GM19035 (cell line): ENCODE measurements around the gene CCNF.
A peak's percentile ranks its signal among the peaks of the same experiment; 100 is the strongest.
"Not testable (repeated sequence)": the region's sequence is repeated elsewhere in the genome, so short reads cannot be mapped to it uniquely, and the experiment has no call there.

Experiments used
- ATAC-seq: cut with Tn5 transposase; IDR thresholded peaks from one replicate; pipeline ENCODE4 v1.9.1; 2021; ENCODE audit not compliant: unreplicated experiment

CCNF gene

GRCh38 chr16:2427526-2427925 is 1.7 kb upstream of the CCNF start:
- no peak for ATAC-seq

- ATAC-seq = peak; percentile 11
These were observed 1.0 kb upstream of the CCNF start for GRCh38 chr16:2428051-2428783.

GRCh38 chr16:2428784-2429033 is 538 bp upstream of the CCNF start:
- ATAC-seq = no peak

- no peak for ATAC-seq
These were observed 770 bp downstream of the CCNF start for GRCh38 chr16:2429771-2430663.

- ATAC-seq = no peak
These were observed 3.0 kb downstream of the CCNF start for GRCh38 chr16:2432286-2432685.

- ATAC-seq = no peak
These were observed 3.7 kb downstream of the CCNF start for GRCh38 chr16:2432801-2433505.

GRCh38 chr16:2435236-2435635 is 6.0 kb downstream of the CCNF start:
- not testable (repeated sequence) for ATAC-seq

GRCh38 chr16:2436110-2436509 is 6.9 kb downstream of the CCNF start:
- no peak for ATAC-seq

- no peak for ATAC-seq
These were observed 8.0 kb downstream of the CCNF start for GRCh38 chr16:2437032-2437790.

- ATAC-seq = no peak
These were observed 8.9 kb downstream of the CCNF start for GRCh38 chr16:2438121-2438520.

GRCh38 chr16:2439598-2439997 is 10.4 kb downstream of the CCNF start:
- ATAC-seq = no peak

GRCh38 chr16:2441143-2441804 is 12.0 kb downstream of the CCNF start:
- ATAC-seq = not testable (repeated sequence)

GRCh38 chr16:2443555-2443954 is 14.3 kb downstream of the CCNF start:
- ATAC-seq = no peak

- ATAC-seq = no peak
These were observed 18.8 kb downstream of the CCNF start for GRCh38 chr16:2447920-2448583.

- no peak for ATAC-seq
These were observed 19.9 kb downstream of the CCNF start for GRCh38 chr16:2449118-2449517.

- ATAC-seq = no peak
These were observed 21.3 kb downstream of the CCNF start for GRCh38 chr16:2450535-2450934.

GRCh38 chr16:2450975-2451381 is 21.7 kb downstream of the CCNF start:
- no peak for ATAC-seq

- no peak for ATAC-seq
These were observed 22.6 kb downstream of the CCNF start for GRCh38 chr16:2451851-2452320.

- ATAC-seq = no peak
These were observed 23.4 kb downstream of the CCNF start for GRCh38 chr16:2452650-2453049.
